Testis (tissue), 3 donors: ENCODE results near the gene PDPK1. TPM values are rescaled to one million over a fixed set of nuclear protein-coding genes. Genes with fewer than 3 reads are reported as not detected.
A peak's percentile ranks its signal among the peaks of the same experiment; 100 is the strongest.
"Not testable (repeated sequence)": the region's sequence is repeated elsewhere in the genome, so short reads cannot be mapped to it uniquely, and the experiment has no call there.

Experiments
- DNase-seq: peaks from one replicate; pipeline ENCODE4 v3.0.0-alpha.2; 2019
- H3K27ac ChIP-seq, 2 donors: fragments of 200-600 bp; sonication (generic); one replicate each; pipeline ENCODE4 v1.5.1; 2019
- H3K27me3 ChIP-seq: fragments of 200-600 bp; sonication (generic); one replicate; pipeline ENCODE4 v1.5.1; 2019
- H3K36me3 ChIP-seq: fragments of 200-600 bp; sonication (generic); one replicate; pipeline ENCODE4 v1.5.1; 2017; ENCODE audit warnings: low read depth; ENCODE audit errors: missing control alignments
- H3K4me1 ChIP-seq: fragments of 200-600 bp; sonication (generic); one replicate; pipeline ENCODE4 v1.5.1; 2019
- H3K4me3 ChIP-seq, 2 donors: fragments of 200-600 bp; sonication (generic); one replicate each; pipeline ENCODE4 v1.5.1; 2017 to 2019
- H3K9me3 ChIP-seq: fragments of 200-600 bp; sonication (generic); one replicate; pipeline ENCODE4 v1.5.1; 2017
- WGBS, 2 donors: methylation state at CpG; one replicate each; pipeline ENCODE4 v1.1.5; 2018; 5-methylcytosine and 5-hydroxymethylcytosine counted together
- intact Hi-C: fragments of 100-400 bp; cut with DNase I; formaldehyde crosslinking; loops from one replicate; pipeline ENCODE4 v1.15.1; 2023; ENCODE audit warnings: low total_unique reads
- microRNA counts, 2 donors: library from miRNA; unstranded; fragments of <30 nt; microRNA quantifications; one replicate each; lab custom pipeline; 2016
- microRNA-seq, 2 donors: library from miRNA; unstranded; fragments of <30 nt; microRNA quantifications; one replicate each; pipeline ENCODE4, GENCODE V29; 2016; ENCODE audit warnings: borderline number of aligned reads in 2 of 2, borderline replicate concordance in 1 of 2
- polyA plus RNA-seq: library from polyadenylated mRNA; stranded (reverse); fragments of 350-450 nt; fragmentation: Illumina TruSeq; extraction: RNeasy Lipid Tissue Mini Kit (QIAGEN cat#74804); gene quantifications from one replicate; pipeline ENCODE4 v1.2.3, GENCODE V29; 2014; ENCODE audit warnings: low read depth, low replicate concordance; ENCODE audit not compliant: insufficient read depth
- small RNA-seq, 2 donors: library from RNA; depleted of rRNA; stranded (forward); fragments of <200 nt; gene quantifications; one replicate each; pipeline ENCODE3, GENCODE V24; 2016
- total RNA-seq, 2 donors: library from RNA; depleted of rRNA; stranded (reverse); fragments of >200 nt; gene quantifications; one replicate each; pipeline ENCODE4 v1.2.3, GENCODE V29; 2016

The PDPK1 gene
- total and polyA plus RNA-seq, 3 donors from 2014 or later: 53.0 to 75.3 (median 61.1) TPM

DNA sequence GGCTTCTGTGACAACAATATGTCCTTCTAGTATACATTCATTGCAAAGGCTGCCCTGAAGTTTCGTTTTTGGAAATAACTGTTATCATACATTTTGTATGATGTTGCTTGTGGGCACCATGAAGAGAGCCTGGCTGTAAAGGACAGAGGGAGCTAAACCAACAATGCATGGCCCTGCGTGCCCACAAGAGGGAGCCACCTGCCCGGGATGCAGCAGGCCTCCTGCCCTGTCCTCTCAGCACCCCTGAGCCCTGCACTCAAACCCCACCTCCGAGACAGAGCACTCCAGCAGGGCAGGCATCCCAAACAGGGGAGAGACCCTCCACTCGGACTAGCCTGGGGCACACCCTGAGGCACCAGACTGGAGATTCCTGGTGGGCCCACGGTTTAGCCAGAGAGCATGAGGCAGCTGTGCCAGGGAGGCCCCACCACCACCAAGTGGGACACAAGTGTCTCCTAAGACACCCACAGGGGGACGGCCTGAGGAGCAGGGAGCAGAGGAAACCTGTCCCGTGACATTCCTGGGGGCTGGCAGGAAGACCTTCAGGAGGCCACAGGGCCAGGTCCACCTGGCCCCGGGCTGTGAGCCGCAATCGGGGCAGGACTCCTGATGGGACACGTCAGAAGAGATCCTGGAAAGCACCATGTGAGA is 101.4 kb downstream of the PDPK1 start:
- H3K4me3 ChIP-seq, H3K27me3 ChIP-seq, H3K9me3 ChIP-seq, H3K4me1 ChIP-seq, H3K36me3 ChIP-seq, intact Hi-C loops, H3K27ac ChIP-seq: not testable (repeated sequence)
- WGBS, 2 donors: no CpG with 5 or more reads among the region's 12 CpGs
- DNase-seq: peak; percentile 57

DNA sequence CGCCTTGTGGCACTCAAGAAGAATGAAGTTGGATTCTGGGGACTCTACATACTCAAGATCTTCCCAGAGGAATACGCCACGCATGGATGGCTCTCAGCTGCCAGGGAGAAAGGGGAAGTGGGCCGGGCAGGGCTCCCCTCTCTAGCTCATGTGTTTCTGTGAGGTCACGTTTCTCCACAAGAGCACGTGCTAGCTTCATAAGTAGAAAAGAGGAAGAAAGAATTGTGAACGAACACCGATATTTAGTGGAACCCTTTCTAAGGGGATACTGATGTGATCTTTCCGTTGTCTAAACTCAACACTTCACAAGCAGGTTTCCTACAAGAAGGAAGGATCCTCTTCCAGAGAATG is 101.9 kb downstream of the PDPK1 start:
- H3K36me3 ChIP-seq, H3K27me3 ChIP-seq, H3K9me3 ChIP-seq, H3K4me3 ChIP-seq, H3K27ac ChIP-seq, intact Hi-C loops, H3K4me1 ChIP-seq, DNase-seq: not testable (repeated sequence)
- WGBS, 2 donors: 79 to 80% methylated on average over 3 to 6 of the region's 9 CpGs

DNA sequence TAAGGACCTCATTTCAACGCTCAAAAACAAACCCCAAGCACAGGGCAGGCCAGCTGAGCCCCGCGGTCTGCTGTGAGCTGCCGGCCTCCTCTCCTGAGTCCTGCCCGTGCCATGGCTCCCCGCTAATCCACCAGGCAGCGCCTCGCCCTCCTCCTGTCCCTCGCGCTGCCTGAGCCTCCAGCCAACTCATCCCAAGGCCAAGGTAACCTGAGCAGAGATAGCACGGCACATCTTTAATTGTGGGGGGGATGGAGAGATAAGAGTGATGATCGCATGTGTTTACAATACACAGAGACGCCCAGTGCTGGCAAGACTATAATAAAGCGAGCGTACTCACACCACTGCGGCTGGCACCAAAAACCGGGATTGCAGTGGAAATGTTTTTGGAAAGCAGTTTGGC is 104.7 kb downstream of the PDPK1 start:
- WGBS, 2 donors: no CpG with 5 or more reads among the region's 17 CpGs
- H3K27ac ChIP-seq, intact Hi-C loops, H3K9me3 ChIP-seq, DNase-seq, H3K4me3 ChIP-seq, H3K4me1 ChIP-seq, H3K36me3 ChIP-seq, H3K27me3 ChIP-seq: not testable (repeated sequence)

DNA sequence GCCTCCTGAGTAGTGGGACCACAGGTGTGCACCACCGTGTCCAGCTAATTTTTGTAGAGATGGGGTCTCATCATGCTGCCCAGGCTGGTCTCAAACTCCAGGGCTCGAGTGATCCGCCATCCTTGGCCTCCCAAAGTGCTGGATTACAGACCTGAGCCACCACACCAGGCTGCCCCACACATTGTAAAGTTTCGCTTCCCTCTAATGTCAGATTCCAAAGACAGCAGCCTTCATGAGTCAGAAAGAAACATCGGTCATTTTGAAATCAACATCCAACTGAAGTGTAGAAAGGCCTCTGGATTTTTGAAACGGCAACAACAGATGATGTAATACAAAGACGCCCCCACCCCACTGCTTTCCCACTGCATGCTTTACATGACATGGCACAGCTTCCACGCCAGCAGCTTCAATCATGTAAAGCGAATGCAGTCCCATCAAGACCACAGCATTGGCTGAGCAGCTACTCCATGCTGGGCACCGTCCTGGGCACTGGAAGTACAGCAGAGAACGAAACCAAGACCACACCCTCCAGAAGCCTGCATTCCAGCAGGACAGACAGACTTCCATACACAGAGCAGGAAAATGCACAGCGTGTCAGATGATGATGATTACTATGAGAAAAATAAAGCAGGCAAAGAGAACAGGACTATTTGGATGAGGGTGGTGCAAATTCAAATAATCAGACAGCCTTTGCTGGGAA is 107.1 kb downstream of the PDPK1 start:
- H3K4me3 ChIP-seq, H3K36me3 ChIP-seq, H3K4me1 ChIP-seq, H3K9me3 ChIP-seq, H3K27me3 ChIP-seq, H3K27ac ChIP-seq, DNase-seq, intact Hi-C loops: not testable (repeated sequence)
- WGBS, 2 donors: no CpG with 5 or more reads among the region's 12 CpGs

DNA sequence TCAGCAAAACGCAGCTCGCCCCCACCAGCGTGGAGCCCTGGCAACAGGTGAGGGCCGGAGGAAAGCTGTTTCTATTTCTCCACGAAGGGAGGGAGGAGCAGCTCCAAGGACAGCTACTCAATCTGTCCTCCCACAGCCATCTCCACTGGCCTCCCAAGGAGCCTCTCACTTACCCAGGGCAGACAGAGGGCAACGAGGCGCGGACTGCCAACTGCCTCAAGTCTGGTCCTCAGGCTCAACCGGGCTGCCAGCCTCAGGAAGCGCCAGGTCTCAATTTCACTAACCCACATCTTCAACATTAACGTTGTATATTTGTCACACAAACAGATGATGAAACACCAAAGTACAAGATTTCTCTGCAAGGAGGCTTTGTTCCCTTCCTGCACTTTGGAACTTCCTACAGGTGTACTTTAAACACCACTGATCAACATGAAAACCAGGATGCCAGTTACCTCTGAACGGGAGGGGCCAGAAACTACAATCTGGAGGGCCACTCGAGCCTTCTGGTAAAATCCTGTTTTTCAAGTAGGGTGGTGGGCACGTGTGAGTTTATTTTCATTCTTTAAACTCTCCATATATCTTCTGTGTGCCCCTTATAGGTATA is 113.5 kb downstream of the PDPK1 start:
- H3K27ac ChIP-seq, DNase-seq, H3K4me3 ChIP-seq, H3K9me3 ChIP-seq, H3K27me3 ChIP-seq, H3K36me3 ChIP-seq, intact Hi-C loops, H3K4me1 ChIP-seq: not testable (repeated sequence)
- WGBS, 2 donors: no CpG with 5 or more reads among the region's 14 CpGs

MicroRNAs encoded within 50 kb of the gene (microRNA counts, 767-probe panel; counts per million panel counts)
- microRNA hsa-miR-3178 (lab: Ali Mortazavi, UCI): 0 to 152 counts per million in 2 donors

Small RNA genes within 50 kb of the gene (microRNA-seq; reads per million reads assigned to microRNA genes)
- gene MIR3178: 0 to 1.4 reads per million in 2 donors

Small RNA genes within 50 kb of the gene (small RNA-seq; reads per million reads assigned to genes)
- gene AC093525.1: 0 reads per million in 2 donors
- gene MIR3178: 0 to 0.09 reads per million in 2 donors

Other genes starting within 250 kb of the PDPK1 start
- gene ABCA3, start 197.3 kb upstream of the PDPK1 start, total RNA-seq: 10 to 100 TPM; 35.1 to 38.1 TPM
- gene ABCA3, start 197.3 kb upstream of the PDPK1 start, polyA plus RNA-seq: 24.5 TPM
- 10 to 100 TPM in 1 of 2 donors, 1 to 10 TPM in 1; 9.4 to 10.8 TPM for gene CCNF, start 108.6 kb upstream of the PDPK1 start, total RNA-seq
- gene CCNF, start 108.6 kb upstream of the PDPK1 start, polyA plus RNA-seq: 6.0 TPM
- gene TEDC2, start 77.9 kb upstream of the PDPK1 start, total RNA-seq: 10 to 100 TPM; 18.0 to 19.4 TPM
- gene TEDC2, start 77.9 kb upstream of the PDPK1 start, polyA plus RNA-seq: 7.7 TPM
- gene NTN3, start 66.7 kb upstream of the PDPK1 start, total RNA-seq: 1 to 10 TPM; 1.1 to 1.7 TPM
- gene NTN3, start 66.7 kb upstream of the PDPK1 start, polyA plus RNA-seq: not detected
- 10 to 100 TPM; 11.2 to 13.5 TPM for gene TBC1D24, start 62.9 kb upstream of the PDPK1 start, total RNA-seq
- 5.3 TPM for gene TBC1D24, start 62.9 kb upstream of the PDPK1 start, polyA plus RNA-seq
- 100 to 1,000 TPM; 180 to 190 TPM for gene ATP6V0C, start 24.1 kb upstream of the PDPK1 start, total RNA-seq
- gene ATP6V0C, start 24.1 kb upstream of the PDPK1 start, polyA plus RNA-seq: 182 TPM
- 10 to 100 TPM; 72.8 to 78.8 TPM for gene AMDHD2, start 17.6 kb upstream of the PDPK1 start, total RNA-seq
- 58.6 TPM for gene AMDHD2, start 17.6 kb upstream of the PDPK1 start, polyA plus RNA-seq
- 1 to 10 TPM; 5.4 to 5.5 TPM for gene CEMP1, start 6.6 kb upstream of the PDPK1 start, total RNA-seq
- 1.6 TPM for gene CEMP1, start 6.6 kb upstream of the PDPK1 start, polyA plus RNA-seq
- gene KCTD5, start 144.5 kb downstream of the PDPK1 start, total RNA-seq: 10 to 100 TPM; 63.9 to 72.2 TPM
- 33.3 TPM for gene KCTD5, start 144.5 kb downstream of the PDPK1 start, polyA plus RNA-seq
- 1 to 10 TPM; 6.4 to 6.7 TPM for gene PRSS27, start 182.2 kb downstream of the PDPK1 start, total RNA-seq
- 4.3 TPM for gene PRSS27, start 182.2 kb downstream of the PDPK1 start, polyA plus RNA-seq
- 100 to 1,000 TPM; 446 to 738 TPM for gene SRRM2, start 214.6 kb downstream of the PDPK1 start, total RNA-seq
- gene SRRM2, start 214.6 kb downstream of the PDPK1 start, polyA plus RNA-seq: 526 TPM
- 100 to 1,000 TPM; 377 to 381 TPM for gene ELOB, start 239.3 kb downstream of the PDPK1 start, total RNA-seq
- 582 TPM for gene ELOB, start 239.3 kb downstream of the PDPK1 start, polyA plus RNA-seq
- gene PRSS33, start 249.5 kb downstream of the PDPK1 start, total RNA-seq: under 1 TPM in 1 of 2 donors, not detected in 1; 0.93 TPM
- gene PRSS33, start 249.5 kb downstream of the PDPK1 start, polyA plus RNA-seq: 4.4 TPM